CD4-positive, alpha-beta T cell treated with Interleukin-10 for 1 hour (primary cell): ENCODE data around the gene ZNF814.
"Not testable (repeated sequence)": the region's sequence is repeated elsewhere in the genome, so short reads cannot be mapped to it uniquely, and the experiment has no call there.

ENCODE experiments used
- DNase-seq: peaks from one replicate; pipeline ENCODE4 v3.0.0-alpha.2; 2020

The ZNF814 gene

GRCh38 chr19:57888560-57889231 lies at the start of gene ZNF814:
Gene ZNF814, minus strand, starts transcription at chr19:57889037. Its CDS starts 235 bp downstream, at chr19:57888802.
- DNase-seq, result peak; percentile 89

GRCh38 chr19:57935731-57936130 lies 46.9 kb upstream of the ZNF814 start:
- no peak for DNase-seq

- DNase-seq, result peak; percentile 69
These were observed 46.2 kb upstream of the ZNF814 start, which contains the start of gene ZNF418 for GRCh38 chr19:57934820-57935665. Gene ZNF418, minus strand, starts transcription at chr19:57935402. Its CDS starts 1,580 bp downstream, at chr19:57933822.

GRCh38 chr19:57927587-57927986 lies 38.8 kb upstream of the ZNF814 start:
- DNase-seq, result no peak

- DNase-seq, result peak; percentile 94
These were observed 27.5 kb upstream of the ZNF814 start, which contains the start of gene ZNF417 for GRCh38 chr19:57916168-57916995. Gene ZNF417, minus strand, starts transcription at chr19:57916592. Its CDS starts 181 bp downstream, at chr19:57916411.

- no peak for DNase-seq
These were observed 25.7 kb upstream of the ZNF814 start for GRCh38 chr19:57914531-57914930.

GRCh38 chr19:57907394-57907793 lies 18.6 kb upstream of the ZNF814 start:
- no peak for DNase-seq

GRCh38 chr19:57905258-57905657 lies 16.4 kb upstream of the ZNF814 start:
- DNase-seq, result no peak

GRCh38 chr19:57903618-57904184 lies 14.9 kb upstream of the ZNF814 start:
- no peak for DNase-seq

- DNase-seq, result no peak
These were observed 11.5 kb upstream of the ZNF814 start for GRCh38 chr19:57900311-57900710.

GRCh38 chr19:57890706-57891105 lies 1.9 kb upstream of the ZNF814 start:
- not testable (repeated sequence) for DNase-seq

- DNase-seq, result no peak
These were observed 704 bp downstream of the ZNF814 start for GRCh38 chr19:57888107-57888559.

- no peak for DNase-seq
These were observed 1.5 kb downstream of the ZNF814 start for GRCh38 chr19:57887195-57887941.

- DNase-seq, result no peak
These were observed 2.8 kb downstream of the ZNF814 start for GRCh38 chr19:57886046-57886445.

GRCh38 chr19:57873883-57874799 lies 14.7 kb downstream of the ZNF814 start:
- DNase-seq, result not testable (repeated sequence)

- no peak for DNase-seq
These were observed 16.4 kb downstream of the ZNF814 start for GRCh38 chr19:57872450-57872849.

- DNase-seq, result no peak
These were observed 18.6 kb downstream of the ZNF814 start for GRCh38 chr19:57870225-57870624.

GRCh38 chr19:57869655-57870054 lies 19.2 kb downstream of the ZNF814 start:
- not testable (repeated sequence) for DNase-seq

GRCh38 chr19:57867868-57868492 lies 20.9 kb downstream of the ZNF814 start:
- no peak for DNase-seq

GRCh38 chr19:57862351-57862750 lies 26.5 kb downstream of the ZNF814 start:
- not testable (repeated sequence) for DNase-seq
